ENCODE results near the gene LTV1.
"Not testable (repeated sequence)": the region's sequence is repeated elsewhere in the genome, so short reads cannot be mapped to it uniquely, and the experiment has no call there.

- not testable (repeated sequence) for TF ChIP-seq CTCF, POLR2A (IDR thresholded peaks at IDR 0.05)
These were observed 46.6 kb upstream of the LTV1 start for GRCh38 chr6:143796551-143796950.

Data from right lobe of liver (tissue), 4 donors.